ENCODE results near the gene STX1A. TPM values are rescaled to one million over a fixed set of nuclear protein-coding genes. Genes with fewer than 3 reads are reported as not detected.

Gene STX1A
- total RNA-seq, 2 experiments from 2014 or later: 5.3 to 5.7 TPM

DNA sequence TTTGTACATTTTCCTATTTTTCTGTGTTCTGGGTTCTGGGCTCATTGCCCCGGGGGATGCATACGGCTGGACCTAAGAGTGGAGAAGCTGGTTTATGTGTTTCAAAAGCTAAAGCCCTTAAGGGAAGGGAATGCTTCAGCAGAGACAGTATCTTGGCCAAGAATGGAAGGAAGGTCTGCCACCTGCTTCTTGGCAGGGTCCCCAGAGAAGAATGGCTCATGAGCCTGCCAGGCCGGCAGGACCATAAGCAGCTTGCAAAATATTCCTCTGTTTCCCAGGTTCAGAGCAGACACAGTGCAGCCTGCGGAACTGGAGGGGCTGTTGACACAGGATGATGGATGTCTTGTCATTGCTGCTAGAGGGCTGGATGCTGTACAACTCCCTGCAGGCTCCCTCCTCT is 26.9 kb upstream of the STX1A start:
- Histone ChIP-seq H3K9me3 (ENCODE audit: low read length) (no peaks in the 10 kb centered on the region), H3K4me3 (ENCODE audit: low read depth, low read length, poor library complexity, severe bottlenecking) (no peak overlapping the region), H3K79me2 (ENCODE audit: insufficient read depth, low read depth, low read length) (no peaks in the 10 kb centered on the region), H3K27ac (ENCODE audit: low read depth, low read length, poor library complexity, severe bottlenecking) (no peak overlapping the region), H4K20me1 (ENCODE audit: insufficient read depth, low read length) (no peaks in the 10 kb centered on the region), H3K9me2 (ENCODE audit: insufficient read depth, low read length) (no peaks in the 10 kb centered on the region), H3K4me1 (ENCODE audit: insufficient read depth, low read length, poor library complexity, severe bottlenecking) (peaks cover 24% of the 10 kb centered on the region), H3K36me3 (ENCODE audit: insufficient read depth, low read length) (no peaks in the 10 kb centered on the region), H3K4me2 (ENCODE audit: low read length) (no peak overlapping the region), H2AFZ (ENCODE audit: low read length) (no peak overlapping the region)
- POLR2A ChIA-PET: no interaction called here
- no TSS peak for BruUV-seq (replicated peaks)
- no peak for DNase-seq (ENCODE audit: low spot score)
- CTCF ChIA-PET (ENCODE audit: unreplicated experiment): no interaction called here
- TF ChIP-seq, protein P1, sequence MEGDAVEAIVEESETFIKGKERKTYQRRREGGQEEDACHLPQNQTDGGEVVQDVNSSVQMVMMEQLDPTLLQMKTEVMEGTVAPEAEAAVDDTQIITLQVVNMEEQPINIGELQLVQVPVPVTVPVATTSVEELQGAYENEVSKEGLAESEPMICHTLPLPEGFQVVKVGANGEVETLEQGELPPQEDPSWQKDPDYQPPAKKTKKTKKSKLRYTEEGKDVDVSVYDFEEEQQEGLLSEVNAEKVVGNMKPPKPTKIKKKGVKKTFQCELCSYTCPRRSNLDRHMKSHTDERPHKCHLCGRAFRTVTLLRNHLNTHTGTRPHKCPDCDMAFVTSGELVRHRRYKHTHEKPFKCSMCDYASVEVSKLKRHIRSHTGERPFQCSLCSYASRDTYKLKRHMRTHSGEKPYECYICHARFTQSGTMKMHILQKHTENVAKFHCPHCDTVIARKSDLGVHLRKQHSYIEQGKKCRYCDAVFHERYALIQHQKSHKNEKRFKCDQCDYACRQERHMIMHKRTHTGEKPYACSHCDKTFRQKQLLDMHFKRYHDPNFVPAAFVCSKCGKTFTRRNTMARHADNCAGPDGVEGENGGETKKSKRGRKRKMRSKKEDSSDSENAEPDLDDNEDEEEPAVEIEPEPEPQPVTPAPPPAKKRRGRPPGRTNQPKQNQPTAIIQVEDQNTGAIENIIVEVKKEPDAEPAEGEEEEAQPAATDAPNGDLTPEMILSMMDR (conservative IDR thresholded peaks at IDR 0.05; ENCODE audit: low read length): no peak
- intact Hi-C loops (cut with micrococcal nuclease; ENCODE audit: unreplicated experiment): no loop called here

DNA sequence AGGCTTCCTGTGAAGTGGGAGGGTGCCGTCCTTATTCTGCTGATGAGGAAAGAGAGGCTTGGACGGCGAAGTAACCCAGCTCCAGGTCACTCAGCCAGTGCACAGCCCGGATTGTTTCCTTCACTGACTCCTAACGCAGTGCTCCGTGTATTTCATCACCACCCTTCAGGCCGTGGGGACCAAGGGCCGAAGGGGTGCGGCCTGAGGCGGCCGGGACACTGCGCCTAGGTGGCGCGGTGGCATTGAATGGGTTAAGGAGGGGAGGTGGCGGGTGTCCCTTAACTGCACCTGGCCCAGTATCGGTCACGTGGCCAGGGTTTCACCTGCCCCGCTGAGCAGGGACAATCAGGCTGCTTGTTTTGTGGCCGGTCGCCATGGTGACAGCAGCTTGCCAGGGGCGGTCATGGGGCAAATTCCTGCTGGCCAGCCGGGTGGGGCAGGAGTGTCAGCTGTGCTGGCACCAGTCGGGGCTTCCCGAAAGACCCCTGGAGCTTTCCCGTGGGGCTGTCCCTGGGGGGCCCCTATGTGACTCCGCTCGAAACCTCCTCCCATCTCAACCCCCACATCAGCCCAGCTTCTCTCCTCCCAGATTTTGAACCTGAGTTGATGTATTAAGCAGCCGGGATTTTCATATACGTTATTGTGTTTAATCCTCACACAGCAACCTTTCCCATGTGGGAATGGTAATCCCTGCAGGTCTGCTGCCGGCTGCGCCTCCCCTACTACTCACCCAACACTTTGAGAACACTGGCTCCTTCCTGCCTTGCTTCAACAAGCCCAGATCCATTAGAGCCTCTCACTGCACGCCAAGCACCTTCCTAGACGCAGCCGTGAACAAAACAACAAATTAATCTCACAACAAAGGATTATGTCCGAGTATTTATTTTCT is 23.5 kb upstream of the STX1A start:
- no peak for TF ChIP-seq EZH2phosphoT487 (IDR thresholded peaks at IDR 0.05; ENCODE audit: borderline replicate concordance, low read depth, low read length)
- TF ChIP-seq, protein P1 (conservative IDR thresholded peaks at IDR 0.05; ENCODE audit: low read length): no peak
- CTCF ChIA-PET (ENCODE audit: unreplicated experiment): no interaction called here
- H3K9me3 ChIP-seq (ENCODE audit: low read length): no peaks in the 10 kb centered on the region
- peak overlapping the region; percentile 55 for H2AFZ ChIP-seq (ENCODE audit: low read length)
- no peak overlapping the region for H3K27ac ChIP-seq (ENCODE audit: low read depth, low read length, poor library complexity, severe bottlenecking)
- POLR2A ChIA-PET: interaction anchor here (0.6 to 1.4 kb wide), 4 partner anchors 8 to 165 kb away, joined by 3 to 4 read pairs (median 3); partner anchors contain the start of gene TBL2
- no peaks in the 10 kb centered on the region for H4K20me1 ChIP-seq (ENCODE audit: insufficient read depth, low read length)
- no peaks in the 10 kb centered on the region for H3K36me3 ChIP-seq (ENCODE audit: insufficient read depth, low read length)
- H3K4me3 ChIP-seq (ENCODE audit: low read depth, low read length, poor library complexity, severe bottlenecking): peak overlapping the region; percentile 29
- peak overlapping the region; percentile 49 for H3K4me2 ChIP-seq (ENCODE audit: low read length)
- intact Hi-C loops (cut with micrococcal nuclease; ENCODE audit: unreplicated experiment): no loop called here
- BruUV-seq (replicated peaks): no TSS peak
- peaks cover 32% of the 10 kb centered on the region for H3K4me1 ChIP-seq (ENCODE audit: insufficient read depth, low read length, poor library complexity, severe bottlenecking)
- H3K9me2 ChIP-seq (ENCODE audit: insufficient read depth, low read length): no peaks in the 10 kb centered on the region
- DNase-seq (ENCODE audit: low spot score): peak; percentile 88
- peaks cover under 1% of the 10 kb centered on the region; the same call in 1 of the 2 replicates for H3K79me2 ChIP-seq (ENCODE audit: insufficient read depth, low read depth, low read length)

DNA sequence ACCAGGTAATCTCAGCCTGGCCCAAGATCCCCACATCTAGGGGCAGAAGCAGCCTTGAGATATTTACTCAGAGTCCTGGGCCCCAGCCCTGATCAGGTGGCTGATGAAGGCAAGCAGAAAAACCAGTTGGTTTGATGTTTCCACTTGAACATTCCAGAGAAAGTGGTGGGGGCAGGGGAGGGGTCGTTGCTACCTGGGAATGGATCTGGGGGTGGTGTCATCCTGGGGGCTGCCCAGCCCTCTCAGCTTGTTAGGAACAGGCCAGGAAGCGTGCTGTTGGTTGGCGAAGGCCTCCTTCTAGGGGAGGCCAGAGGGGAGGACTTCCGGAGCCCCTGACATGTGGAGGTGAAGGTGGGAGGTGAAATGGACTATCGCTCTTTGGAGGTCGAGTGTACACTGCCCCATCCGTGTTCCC is 22.9 kb upstream of the STX1A start:
- Histone ChIP-seq H4K20me1 (ENCODE audit: insufficient read depth, low read length) (peaks cover 5% of the 10 kb centered on the region; the same call in 1 of the 2 replicates), H3K4me1 (ENCODE audit: insufficient read depth, low read length, poor library complexity, severe bottlenecking) (peaks cover 39% of the 10 kb centered on the region), H3K79me2 (ENCODE audit: insufficient read depth, low read depth, low read length) (peaks cover 4% of the 10 kb centered on the region; the same call in 1 of the 2 replicates), H3K4me3 (ENCODE audit: low read depth, low read length, poor library complexity, severe bottlenecking) (peak overlapping the region; percentile 29), H2AFZ (ENCODE audit: low read length) (peak overlapping the region; percentile 55), H3K9me2 (ENCODE audit: insufficient read depth, low read length) (no peaks in the 10 kb centered on the region), H3K9me3 (ENCODE audit: low read length) (no peaks in the 10 kb centered on the region), H3K4me2 (ENCODE audit: low read length) (peak overlapping the region; percentile 49), H3K27ac (ENCODE audit: low read depth, low read length, poor library complexity, severe bottlenecking) (peak overlapping the region; percentile 1), H3K36me3 (ENCODE audit: insufficient read depth, low read length) (peaks cover 2% of the 10 kb centered on the region; the same call in 1 of the 2 replicates)
- POLR2A ChIA-PET: interaction anchor here (0.6 to 1.4 kb wide), 2 partner anchors 9 to 145 kb away, joined by 3 to 4 read pairs; no protein-coding TSS in a partner anchor
- intact Hi-C loops (cut with micrococcal nuclease; ENCODE audit: unreplicated experiment): no loop called here
- no peak for DNase-seq (ENCODE audit: low spot score)
- CTCF ChIA-PET (ENCODE audit: unreplicated experiment): no interaction called here
- TF ChIP-seq EZH2phosphoT487 (IDR thresholded peaks at IDR 0.05; ENCODE audit: borderline replicate concordance, low read depth, low read length): no peak
- TF ChIP-seq, protein P1 (conservative IDR thresholded peaks at IDR 0.05; ENCODE audit: low read length): no peak
- BruUV-seq (replicated peaks): no TSS peak

Measured in OCI-LY7 (cell line).